ACHN (cell line): ENCODE measurements around the gene NPAS2.

ENCODE experiments used
- DNase-seq: peaks from one replicate; pipeline ENCODE4 v3.0.0-alpha.2; 2015
- in situ Hi-C: cut with HindIII; loops from 2 replicates; pipeline ENCODE4 v1.10.0; 2017; ENCODE audit warnings: low sequenced_read_pairs, low pct_ligation_motif_present, low pct_unique_long_range_greater_than_20kb

Gene NPAS2

GRCh38 chr2:100968146-100969145 lies 148.5 kb downstream of the NPAS2 start:
- in situ Hi-C loops, result no loop called here
- DNase-seq, result no peak

GRCh38 chr2:100969998-100970397 lies 150.1 kb downstream of the NPAS2 start:
- no peak for DNase-seq
- in situ Hi-C loops, result no loop called here

- DNase-seq, result no peak
- in situ Hi-C loops, result no loop called here
Observed at GRCh38 chr2:100971221-100971620, 151.3 kb downstream of the NPAS2 start.

GRCh38 chr2:100972452-100972851 lies 152.5 kb downstream of the NPAS2 start:
- no peak for DNase-seq
- in situ Hi-C loops, result no loop called here

- in situ Hi-C loops, result no loop called here
- no peak for DNase-seq
Observed at GRCh38 chr2:100974712-100975520, 155.0 kb downstream of the NPAS2 start.

- DNase-seq, result no peak
- in situ Hi-C loops, result no loop called here
Observed at GRCh38 chr2:100975521-100975785, 155.5 kb downstream of the NPAS2 start.

- no peak for DNase-seq
- in situ Hi-C loops, result no loop called here
Observed at GRCh38 chr2:100976061-100976460, 156.1 kb downstream of the NPAS2 start.

- no peak for DNase-seq
- in situ Hi-C loops, result no loop called here
Observed at GRCh38 chr2:100976645-100977391, 156.9 kb downstream of the NPAS2 start.

- in situ Hi-C loops, result no loop called here
- DNase-seq, result no peak
Observed at GRCh38 chr2:100977511-100977910, 157.6 kb downstream of the NPAS2 start.

- DNase-seq, result no peak
- in situ Hi-C loops, result no loop called here
Observed at GRCh38 chr2:100978582-100979191, 158.7 kb downstream of the NPAS2 start.

GRCh38 chr2:100980046-100980445 lies 160.1 kb downstream of the NPAS2 start:
- in situ Hi-C loops, result no loop called here
- DNase-seq, result no peak

GRCh38 chr2:100981011-100981410 lies 161.1 kb downstream of the NPAS2 start:
- in situ Hi-C loops, result no loop called here
- DNase-seq, result no peak

- in situ Hi-C loops, result no loop called here
- no peak for DNase-seq
Observed at GRCh38 chr2:100982431-100982861, 162.5 kb downstream of the NPAS2 start.

GRCh38 chr2:100983201-100983600 lies 163.3 kb downstream of the NPAS2 start:
- in situ Hi-C loops, result no loop called here
- DNase-seq, result no peak

GRCh38 chr2:100983684-100984310 lies 163.9 kb downstream of the NPAS2 start:
- in situ Hi-C loops, result no loop called here
- no peak for DNase-seq

GRCh38 chr2:100984892-100985307 lies 165.0 kb downstream of the NPAS2 start:
- peak; percentile 74 for DNase-seq
- in situ Hi-C loops, result no loop called here

- DNase-seq, result no peak
- in situ Hi-C loops, result no loop called here
Observed at GRCh38 chr2:100986157-100986556, 166.2 kb downstream of the NPAS2 start.

- DNase-seq, result no peak
- in situ Hi-C loops, result no loop called here
Observed at GRCh38 chr2:100987536-100987935, 167.6 kb downstream of the NPAS2 start.
